Adrenal gland (tissue), 12 donors: ENCODE measurements around the gene RYR2. TPM values are rescaled to one million over a fixed set of nuclear protein-coding genes. Genes with fewer than 3 reads are reported as not detected.

Source experiments
- DNase-seq, 7 donors: peaks; one replicate each; pipeline ENCODE4 v3.0.0-alpha.2; 2019 to 2020
- H3K27ac ChIP-seq, 5 donors: fragments of 200-600 bp; sonication (generic) in 4 of 5; 1 replicate in 3 of 5; 2 replicates in 2 of 5; pipeline versions ENCODE4 v1.5.1 to v1.8.0; 2016 to 2020; ENCODE audit warnings: mild to moderate bottlenecking in 1 of 5
- H3K27me3 ChIP-seq: fragments of 200-600 bp; 2 replicates; pipeline ENCODE4 v1.8.0; 2021
- H3K36me3 ChIP-seq, 2 donors: fragments of 200-600 bp; replicated peaks in 1 of 2; 1 replicate in 1 of 2; 2 replicates in 1 of 2; pipeline versions ENCODE4 v1.5.1 to v1.8.0; 2018 to 2022
- H3K4me1 ChIP-seq, 2 donors: fragments of 200-600 bp; replicated peaks in 1 of 2; 1 replicate in 1 of 2; 2 replicates in 1 of 2; pipeline versions ENCODE4 v1.5.1 to v1.8.0; 2018 to 2021
- H3K4me3 ChIP-seq, 4 donors: fragments of 200-600 bp; sonication (generic) in 3 of 4; one replicate each; pipeline ENCODE4 v1.5.1; 2016 to 2018
- H3K9me3 ChIP-seq, 3 donors: fragments of 200-600 bp; sonication (generic) in 1 of 3; replicated peaks in 1 of 3; 1 replicate in 2 of 3; 2 replicates in 1 of 3; pipeline versions ENCODE4 v1.5.1 to v1.8.0; 2016 to 2021
- POLR2A ChIP-seq, 2 donors: fragments of 450-650 bp; IDR thresholded peaks; one replicate each; pipeline ENCODE4 v1.6.1; 2017; ENCODE audit warnings: antibody characterized with exemption in 2 of 2, mild to moderate bottlenecking in 2 of 2, moderate library complexity in 1 of 2
- WGBS, 4 donors: extraction: QIAGEN DNeasy Blood & Tissue Kit in 2 of 4; methylation state at CpG; one replicate each; pipeline versions ENCODE4 v1.1.5 to v1.1.7; 2013 to 2017; 5-methylcytosine and 5-hydroxymethylcytosine counted together
- intact Hi-C, 2 donors: fragments of 100-400 bp; cut with DNase I; formaldehyde crosslinking; loops; one replicate each; pipeline versions ENCODE4 v1.14.1 to v1.15.0; 2022 to 2023
- polyA plus RNA-seq, 3 donors: library from polyadenylated mRNA; stranded (reverse); fragments of 200-250 nt in 2 of 3; fragments of 350-450 nt in 1 of 3; fragmentation: Illumina TruSeq in 1 of 3; extraction: RNeasy Lipid Tissue Mini Kit (QIAGEN cat#74804) in 1 of 3; gene quantifications; one replicate each; pipeline ENCODE4 v1.2.3, GENCODE V29; 2013 to 2014
- total RNA-seq, 9 donors: library from RNA; depleted of rRNA in 4 of 9; stranded (reverse); fragments of >200 nt in 4 of 9; fragments of 120-200 nt in 1 of 9; fragmentation: NEBNext Ultra II Directional in 1 of 9; extraction: Animal tissue kit (Norgen Biotek cat#: 25700) in 1 of 9; gene quantifications; one replicate each; pipeline versions ENCODE4 v1.1.0 to v1.2.4, GENCODE V29; 2013 to 2023
- TF ChIP-seq, protein P1 (sequence below), 6 experiments: fragments of 450-650 bp in 4 of 6; fragments of 200-600 bp in 2 of 6; sonication (generic) in 1 of 6; IDR thresholded peaks; 1 replicate in 5 of 6; 2 replicates in 1 of 6; pipeline versions ENCODE4 v1.5.1 to v1.8.0; 2016 to 2021; ENCODE audit warnings: antibody characterized with exemption in 6 of 6, mild to moderate bottlenecking in 2 of 6, moderate library complexity in 1 of 6
- donor health status: healthy with polysubstance abuse.
- donor health status: Bipolar disorder and iron deficiency.
- donor health status: DM: yes; HTN: yes; CAD: no.
- donor health status: DM: no; HTN: no; CAD: no.
- donor health status: DM: no; HTN: no; CAD: no.
- donor health status: DM: yes; HTN: yes; CAD: no.

The RYR2 gene
- total and polyA plus RNA-seq, 12 donors = 0.07 to 6.3 (median 0.18) TPM; not detected in 1

- Histone ChIP-seq H3K36me3 (no peaks in the 10 kb centered on the region), H3K27ac (no peak overlapping the region), H3K9me3 (no peaks in the 10 kb centered on the region), H3K4me3 (no peak overlapping the region), H3K4me1 (no peaks in the 10 kb centered on the region), H3K27me3 (no peaks in the 10 kb centered on the region)
- intact Hi-C loops = no loop called here
- WGBS, 4 donors = 79 to 89% (median 83%) methylated on average over 2 of the region's 2 CpGs
- TF ChIP-seq, protein P1, sequence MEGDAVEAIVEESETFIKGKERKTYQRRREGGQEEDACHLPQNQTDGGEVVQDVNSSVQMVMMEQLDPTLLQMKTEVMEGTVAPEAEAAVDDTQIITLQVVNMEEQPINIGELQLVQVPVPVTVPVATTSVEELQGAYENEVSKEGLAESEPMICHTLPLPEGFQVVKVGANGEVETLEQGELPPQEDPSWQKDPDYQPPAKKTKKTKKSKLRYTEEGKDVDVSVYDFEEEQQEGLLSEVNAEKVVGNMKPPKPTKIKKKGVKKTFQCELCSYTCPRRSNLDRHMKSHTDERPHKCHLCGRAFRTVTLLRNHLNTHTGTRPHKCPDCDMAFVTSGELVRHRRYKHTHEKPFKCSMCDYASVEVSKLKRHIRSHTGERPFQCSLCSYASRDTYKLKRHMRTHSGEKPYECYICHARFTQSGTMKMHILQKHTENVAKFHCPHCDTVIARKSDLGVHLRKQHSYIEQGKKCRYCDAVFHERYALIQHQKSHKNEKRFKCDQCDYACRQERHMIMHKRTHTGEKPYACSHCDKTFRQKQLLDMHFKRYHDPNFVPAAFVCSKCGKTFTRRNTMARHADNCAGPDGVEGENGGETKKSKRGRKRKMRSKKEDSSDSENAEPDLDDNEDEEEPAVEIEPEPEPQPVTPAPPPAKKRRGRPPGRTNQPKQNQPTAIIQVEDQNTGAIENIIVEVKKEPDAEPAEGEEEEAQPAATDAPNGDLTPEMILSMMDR (IDR thresholded peaks at IDR 0.05) = no peak
- TF ChIP-seq POLR2A (IDR thresholded peaks at IDR 0.05) = no peak
- no peak for DNase-seq
Measured at GRCh38 chr1:237293804-237294203, 251.8 kb downstream of the RYR2 start.

DNA sequence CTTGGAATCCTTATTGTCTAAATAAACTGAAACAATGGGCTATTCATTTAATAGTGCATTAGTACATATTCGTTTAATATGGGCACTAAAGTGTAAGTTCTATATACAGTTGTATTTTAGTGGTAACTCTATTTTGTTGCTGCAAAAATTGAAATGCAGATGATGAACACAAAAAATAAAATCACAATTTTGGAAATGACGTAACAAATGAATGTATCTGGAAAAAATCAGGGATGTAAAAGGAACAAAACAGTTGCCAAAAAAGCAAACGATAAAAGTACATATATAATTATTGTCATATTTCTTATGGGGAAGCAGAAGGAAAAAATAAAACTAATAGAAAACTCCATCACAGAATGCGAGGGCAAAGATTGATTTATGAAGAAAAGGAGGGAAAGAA lies 254.9 kb downstream of the RYR2 start:
- no peaks in the 10 kb centered on the region for H3K27me3 ChIP-seq
- no peak overlapping the region for H3K4me3 ChIP-seq
- H3K4me1 ChIP-seq = no peaks in the 10 kb centered on the region
- 70 to 80% (median 73%) methylated on average over 4 of the region's 4 CpGs for WGBS, 4 donors
- intact Hi-C loops = no loop called here
- H3K36me3 ChIP-seq = no peaks in the 10 kb centered on the region
- H3K9me3 ChIP-seq = no peaks in the 10 kb centered on the region
- DNase-seq = no peak
- no peak for TF ChIP-seq POLR2A (IDR thresholded peaks at IDR 0.05)
- TF ChIP-seq, protein P1 (IDR thresholded peaks at IDR 0.05) = no peak
- H3K27ac ChIP-seq = no peak overlapping the region

DNA sequence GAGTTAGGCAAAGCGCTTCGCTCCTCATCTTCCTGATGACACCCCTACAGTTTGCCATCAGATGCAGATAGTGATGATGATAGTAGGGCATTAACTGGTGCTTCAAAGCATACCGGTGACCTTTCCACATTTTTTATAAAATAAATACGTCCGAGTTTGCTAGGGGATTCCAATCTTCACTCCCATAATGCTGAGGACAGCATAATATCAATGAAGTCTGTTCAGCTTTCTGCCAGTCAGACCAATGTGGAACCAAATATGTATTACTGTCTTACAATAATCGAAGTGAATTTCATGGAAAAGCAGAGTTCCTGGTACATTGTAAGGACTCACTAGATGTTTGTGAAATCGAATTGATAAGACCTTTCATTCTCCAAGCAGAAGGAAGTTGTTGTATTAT lies 258.7 kb downstream of the RYR2 start:
- intact Hi-C loops = no loop called here
- TF ChIP-seq, protein P1 (IDR thresholded peaks at IDR 0.05) = no peak
- TF ChIP-seq POLR2A (IDR thresholded peaks at IDR 0.05) = no peak
- no peak for DNase-seq
- H3K27ac ChIP-seq = no peak overlapping the region
- 68 to 77% (median 70%) methylated on average over 7 of the region's 7 CpGs for WGBS, 4 donors
- H3K36me3 ChIP-seq = no peaks in the 10 kb centered on the region
- no peaks in the 10 kb centered on the region for H3K27me3 ChIP-seq
- no peaks in the 10 kb centered on the region for H3K4me1 ChIP-seq
- H3K4me3 ChIP-seq = no peak overlapping the region
- H3K9me3 ChIP-seq = no peaks in the 10 kb centered on the region

- H3K4me3 ChIP-seq = no peak overlapping the region
- H3K27me3 ChIP-seq = no peaks in the 10 kb centered on the region
- no peaks in the 10 kb centered on the region for H3K9me3 ChIP-seq
- no peaks in the 10 kb centered on the region for H3K4me1 ChIP-seq
- DNase-seq = no peak
- TF ChIP-seq, protein P1 (IDR thresholded peaks at IDR 0.05) = no peak
- TF ChIP-seq POLR2A (IDR thresholded peaks at IDR 0.05) = no peak
- H3K27ac ChIP-seq = no peak overlapping the region
- WGBS, 4 donors = 60 to 68% (median 64%) methylated on average over 1 of the region's 1 CpG
- intact Hi-C loops = no loop called here
- no peaks in the 10 kb centered on the region for H3K36me3 ChIP-seq
Measured at GRCh38 chr1:237303929-237304328, 261.9 kb downstream of the RYR2 start.
